SK-N-SH (cell line): ENCODE data around the gene IKZF5. TPM values are rescaled to one million over a fixed set of nuclear protein-coding genes. Genes with fewer than 3 reads are reported as not detected.

Experiments used
- CTCF ChIA-PET: fragments of 300-600, 350-600 bp; formaldehyde crosslinking; extraction: SDS; loops from one replicate; lab custom pipeline; 2021; lab: Yijun Ruan, JAX
- POLR2A ChIA-PET: fragments of 350-600 bp; sonication (Branson Sonifier 250); formaldehyde crosslinking; extraction: SDS; loops from one replicate; lab custom pipeline; 2020; ENCODE audit warnings: antibody characterized with exemption, inconsistent platforms; lab: Yijun Ruan, JAX
- DNase-seq: peaks from one replicate; pipeline ENCODE4 v3.0.0; 2012
- H2AFZ ChIP-seq: fragments of 200-600 bp; sonication (generic); 2 replicates; pipeline ENCODE4 v1.8.1; 2016; ENCODE audit warnings: antibody characterized with exemption, mild to moderate bottlenecking, low read depth
- H3F3A ChIP-seq: fragments of 200-600 bp; sonication (generic); replicated peaks from 2 replicates; pipeline ENCODE3; 2016; ENCODE audit warnings: antibody characterized with exemption, mild to moderate bottlenecking; ENCODE audit not compliant: insufficient read depth
- H3K27ac ChIP-seq, 2 experiments: fragments of 200-500 bp in 1 of 2; fragments of 200-600 bp in 1 of 2; sonication (Bioruptor generic) in 1 of 2; sonication (generic), shearing (Covaris generic) in 1 of 2; 2 replicates each; pipeline versions ENCODE4 v1.5.1 to v1.6.1; 2014 to 2016; ENCODE audit warnings: low read depth in 2 of 2, inconsistent platforms in 1 of 2, low read length in 1 of 2, mild to moderate bottlenecking in 1 of 2, mixed read lengths in 1 of 2
- H3K27me3 ChIP-seq: fragments of 200-600 bp; sonication (generic), shearing (Covaris generic); 2 replicates; pipeline ENCODE4 v1.6.1; 2016; ENCODE audit warnings: mixed run types; ENCODE audit not compliant: insufficient read depth
- H3K36me3 ChIP-seq, 2 experiments: fragments of 200-500 bp in 1 of 2; fragments of 200-600 bp in 1 of 2; sonication (Bioruptor generic) in 1 of 2; sonication (generic) in 1 of 2; replicated peaks in 1 of 2; 2 replicates each; pipeline versions ENCODE3 to v1.5.1; 2014 to 2016; ENCODE audit warnings: low read length in 1 of 2, mild to moderate bottlenecking in 1 of 2; ENCODE audit not compliant: insufficient read depth in 2 of 2, control insufficient read depth in 1 of 2
- H3K4me1 ChIP-seq, 2 experiments: fragments of 200-500 bp in 1 of 2; fragments of 200-600 bp in 1 of 2; sonication (Bioruptor generic) in 1 of 2; sonication (generic), shearing (Covaris generic) in 1 of 2; 2 replicates each; pipeline versions ENCODE4 v1.5.1 to v1.6.1; 2014 to 2016; ENCODE audit warnings: low read depth in 1 of 2, low read length in 1 of 2, mixed run types in 1 of 2; ENCODE audit not compliant: insufficient read depth in 2 of 2, control insufficient read depth in 1 of 2
- H3K4me2 ChIP-seq: fragments of 200-600 bp; sonication (generic), shearing (Covaris generic); 2 replicates; pipeline ENCODE4 v1.6.1; 2017; ENCODE audit warnings: mixed run types
- H3K4me3 ChIP-seq, 2 experiments: fragments of 200-500 bp in 1 of 2; fragments of 200-600 bp in 1 of 2; sonication (Bioruptor generic) in 1 of 2; sonication (generic), shearing (Covaris generic) in 1 of 2; 2 replicates each; pipeline versions ENCODE4 v1.5.1 to v1.8.1; 2014 to 2016; ENCODE audit warnings: low read depth in 2 of 2, inconsistent platforms in 1 of 2, low read length in 1 of 2, mild to moderate bottlenecking in 1 of 2, mixed read lengths in 1 of 2, moderate library complexity in 1 of 2
- H3K79me2 ChIP-seq: fragments of 200-600 bp; sonication (generic); 2 replicates; pipeline ENCODE4 v1.8.1; 2017; ENCODE audit warnings: mild to moderate bottlenecking; ENCODE audit not compliant: insufficient read depth
- H3K9ac ChIP-seq: fragments of 200-600 bp; sonication (generic); 2 replicates; pipeline ENCODE4 v1.6.1; 2017; ENCODE audit warnings: mixed run types
- H3K9me2 ChIP-seq: fragments of 200-600 bp; sonication (generic); 2 replicates; pipeline ENCODE4 v1.6.1; 2017; ENCODE audit warnings: mixed run types
- H3K9me3 ChIP-seq: fragments of 200-600 bp; sonication (generic); 2 replicates; pipeline ENCODE4 v1.6.1; 2017; ENCODE audit warnings: mixed run types, mild to moderate bottlenecking, moderate library complexity
- H4K20me1 ChIP-seq: fragments of 200-600 bp; sonication (generic); 2 replicates; pipeline ENCODE4 v1.6.1; 2017; ENCODE audit warnings: mild to moderate bottlenecking, mixed run types; ENCODE audit not compliant: insufficient read depth
- EZH2phosphoT487 ChIP-seq: fragments of 200-600 bp; sonication (generic); IDR thresholded peaks from 2 replicates; pipeline ENCODE4 v1.6.1; 2017; ENCODE audit warnings: low read depth, mixed run types, mild to moderate bottlenecking, antibody characterized with exemption, moderate library complexity, borderline replicate concordance
- MXI1 ChIP-seq: IDR thresholded peaks from 2 replicates; pipeline ENCODE4 v1.6.1; 2012; ENCODE audit warnings: mild to moderate bottlenecking, low read depth, low read length, improper control_type of control experiment
- POLR2AphosphoS5 ChIP-seq: IDR thresholded peaks from 2 replicates; pipeline ENCODE4 v1.6.1; 2012; ENCODE audit warnings: low read depth, low read length
- RCOR1 ChIP-seq: fragments of 150-350 bp; IDR thresholded peaks from 2 replicates; pipeline ENCODE4 v1.6.1; 2017; ENCODE audit warnings: antibody characterized with exemption, low read length
- RFX5 ChIP-seq: IDR thresholded peaks from 2 replicates; pipeline ENCODE4 v1.6.1; 2012; ENCODE audit warnings: mild to moderate bottlenecking, improper control_type of control experiment, low read length
- RXRA ChIP-seq: IDR thresholded peaks from 2 replicates; pipeline ENCODE4 v1.4.0; 2012; ENCODE audit warnings: low read depth, mild to moderate bottlenecking, borderline replicate concordance
- SIN3A ChIP-seq: IDR thresholded peaks from 2 replicates; pipeline ENCODE4 v1.6.1; 2012; ENCODE audit warnings: low read depth, mild to moderate bottlenecking, low read length, moderate library complexity, borderline replicate concordance
- TEAD4 ChIP-seq: IDR thresholded peaks from 2 replicates; pipeline ENCODE4 v1.4.0; 2012; ENCODE audit warnings: mild to moderate bottlenecking, borderline replicate concordance; ENCODE audit not compliant: insufficient read depth
- WGBS: methylation state at CpG from one replicate; pipeline ENCODE4 v1.1.6; 2017; ENCODE audit warnings: low lambda C conversion rate; 5-methylcytosine and 5-hydroxymethylcytosine counted together
- polyA plus RNA-seq, 3 experiments: library from polyadenylated mRNA; depleted of rRNA; stranded (reverse); fragments of >200 nt; gene quantifications; 2 replicates each; pipeline ENCODE4 v1.2.3, GENCODE V29; 2012
- TF ChIP-seq, protein P1 (sequence below): IDR thresholded peaks from 2 replicates; pipeline ENCODE4 v1.4.0; 2012; ENCODE audit warnings: low read depth, borderline replicate concordance
- TF ChIP-seq, protein P2 (sequence below): fragments of 150-350 bp; IDR thresholded peaks from 2 replicates; pipeline ENCODE4 v1.6.1; 2017; ENCODE audit warnings: antibody characterized with exemption, low read length, low read depth, borderline replicate concordance
- TF ChIP-seq, protein P3 (sequence below): IDR thresholded peaks from 2 replicates; pipeline ENCODE4 v1.4.0; 2012; ENCODE audit warnings: low read depth
- TF ChIP-seq, protein P4 (sequence below): IDR thresholded peaks from 2 replicates; pipeline ENCODE4 v1.4.0; 2012; ENCODE audit warnings: low read depth, borderline replicate concordance

Gene IKZF5
- polyA plus RNA-seq, 1 of the 3 experiments (the other 2 are of a cell fraction), result 2.9 TPM

DNA sequence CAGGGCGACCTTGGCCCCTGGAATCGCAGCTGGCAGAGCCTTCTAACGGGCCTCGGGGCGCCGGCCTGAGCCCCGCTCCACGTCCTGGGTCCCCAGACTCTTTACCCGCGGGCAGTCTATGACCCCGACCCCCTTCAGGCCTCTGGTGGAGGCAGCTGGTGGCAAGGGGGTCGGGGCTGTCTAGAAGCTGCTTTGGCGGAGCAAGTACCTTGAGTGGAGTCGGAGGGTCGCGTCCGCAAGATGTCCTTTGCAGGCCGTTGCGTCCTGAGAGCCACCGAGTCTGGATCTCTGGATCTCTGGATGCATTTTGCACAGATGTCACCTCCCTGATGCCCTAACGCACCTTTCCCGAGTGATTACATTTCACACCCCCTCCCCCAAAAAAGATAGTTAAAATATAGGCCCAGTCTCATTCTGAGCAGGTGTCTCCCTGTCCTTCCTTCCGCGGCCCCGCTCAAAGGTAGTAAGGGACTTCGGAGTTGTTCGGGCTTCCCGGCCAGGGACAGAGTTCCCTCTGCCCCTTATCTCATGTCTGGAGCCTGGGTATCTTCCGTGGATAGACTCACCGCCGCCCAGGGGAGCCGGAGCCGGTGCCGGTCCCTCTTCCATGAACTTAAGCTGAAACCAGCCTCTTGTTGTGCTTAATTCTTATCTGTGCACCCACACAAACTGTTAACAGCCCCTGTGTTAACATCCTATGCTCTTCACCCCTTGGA is 668 bp upstream of the IKZF5 start (continued):
- TF ChIP-seq EZH2phosphoT487 (no peak), TEAD4 (no peak), POLR2AphosphoS5 (no peak), RXRA (no peak), RCOR1 (no peak)
- TF ChIP-seq, protein P1, sequence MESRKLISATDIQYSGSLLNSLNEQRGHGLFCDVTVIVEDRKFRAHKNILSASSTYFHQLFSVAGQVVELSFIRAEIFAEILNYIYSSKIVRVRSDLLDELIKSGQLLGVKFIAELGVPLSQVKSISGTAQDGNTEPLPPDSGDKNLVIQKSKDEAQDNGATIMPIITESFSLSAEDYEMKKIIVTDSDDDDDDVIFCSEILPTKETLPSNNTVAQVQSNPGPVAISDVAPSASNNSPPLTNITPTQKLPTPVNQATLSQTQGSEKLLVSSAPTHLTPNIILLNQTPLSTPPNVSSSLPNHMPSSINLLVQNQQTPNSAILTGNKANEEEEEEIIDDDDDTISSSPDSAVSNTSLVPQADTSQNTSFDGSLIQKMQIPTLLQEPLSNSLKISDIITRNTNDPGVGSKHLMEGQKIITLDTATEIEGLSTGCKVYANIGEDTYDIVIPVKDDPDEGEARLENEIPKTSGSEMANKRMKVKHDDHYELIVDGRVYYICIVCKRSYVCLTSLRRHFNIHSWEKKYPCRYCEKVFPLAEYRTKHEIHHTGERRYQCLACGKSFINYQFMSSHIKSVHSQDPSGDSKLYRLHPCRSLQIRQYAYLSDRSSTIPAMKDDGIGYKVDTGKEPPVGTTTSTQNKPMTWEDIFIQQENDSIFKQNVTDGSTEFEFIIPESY, result no peak
- TF ChIP-seq, protein P2, sequence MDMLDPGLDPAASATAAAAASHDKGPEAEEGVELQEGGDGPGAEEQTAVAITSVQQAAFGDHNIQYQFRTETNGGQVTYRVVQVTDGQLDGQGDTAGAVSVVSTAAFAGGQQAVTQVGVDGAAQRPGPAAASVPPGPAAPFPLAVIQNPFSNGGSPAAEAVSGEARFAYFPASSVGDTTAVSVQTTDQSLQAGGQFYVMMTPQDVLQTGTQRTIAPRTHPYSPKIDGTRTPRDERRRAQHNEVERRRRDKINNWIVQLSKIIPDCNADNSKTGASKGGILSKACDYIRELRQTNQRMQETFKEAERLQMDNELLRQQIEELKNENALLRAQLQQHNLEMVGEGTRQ, result no peak
- TF ChIP-seq, protein P3, sequence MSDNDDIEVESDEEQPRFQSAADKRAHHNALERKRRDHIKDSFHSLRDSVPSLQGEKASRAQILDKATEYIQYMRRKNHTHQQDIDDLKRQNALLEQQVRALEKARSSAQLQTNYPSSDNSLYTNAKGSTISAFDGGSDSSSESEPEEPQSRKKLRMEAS, result no peak
- TF ChIP-seq, all 33 proteins: peak for 0

DNA sequence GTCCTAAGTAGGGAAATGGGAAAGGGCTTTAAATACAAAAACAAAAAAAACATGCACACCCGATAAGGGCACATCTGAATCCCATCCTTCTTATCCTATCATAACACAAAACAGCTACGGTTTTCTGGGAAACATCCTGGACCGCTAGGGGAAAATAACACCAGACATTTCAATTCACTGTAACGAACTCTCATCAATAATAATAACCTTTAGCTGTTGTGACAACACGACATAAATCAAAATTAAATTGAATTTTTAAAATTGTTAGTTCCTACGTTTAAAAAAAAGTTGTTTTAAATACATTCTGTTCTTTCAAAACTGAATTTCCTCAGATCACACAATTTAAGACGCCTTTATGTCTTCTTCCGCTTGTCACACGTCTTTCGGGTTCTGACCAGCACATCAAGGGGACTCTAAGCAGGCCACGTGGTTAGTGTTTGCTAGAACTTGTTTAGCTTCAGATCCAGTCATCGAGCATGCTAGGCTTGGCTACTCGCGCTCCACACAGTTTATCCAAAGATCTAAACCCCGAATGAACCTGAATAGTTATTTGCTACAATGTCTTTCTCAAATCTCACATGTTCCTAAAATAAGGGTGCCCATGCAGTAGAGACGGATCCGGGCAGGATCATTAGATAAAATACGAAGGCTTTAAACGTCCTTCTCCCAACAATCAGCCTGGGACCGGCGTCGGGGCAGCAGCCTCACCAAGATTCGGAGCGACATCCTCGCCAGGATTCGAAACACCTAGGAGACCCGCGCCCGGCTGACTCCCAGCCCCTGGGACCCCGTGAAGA is 839 bp downstream of the IKZF5 start:
- Histone ChIP-seq H3K27ac (peak overlapping the region in 1 of 2 experiments; percentile 66; a peak in 2 of 4 replicates), H3K4me2 (peak overlapping the region; percentile 92), H3K9me2 (no peaks in the 10 kb centered on the region), H3K4me3 (peak overlapping the region; percentile 93 to 99), H3K4me1 (peaks cover 0 to 8% of the 10 kb centered on the region in 2 experiments; a peak in 2 of 4 replicates), H2AFZ (peak overlapping the region; percentile 94), H4K20me1 (peaks cover 4% of the 10 kb centered on the region; the same call in 1 of the 2 replicates), H3F3A (no peaks in the 10 kb centered on the region), H3K27me3 (no peaks in the 10 kb centered on the region), H3K36me3 (no peaks in the 10 kb centered on the region), H3K79me2 (peaks cover 58% of the 10 kb centered on the region)
- CTCF ChIA-PET, result interaction anchor here (0.8 to 1.9 kb wide), 6 partner anchors 8 to 39 kb away, joined by 3 to 9 read pairs (median 5); no protein-coding TSS in a partner anchor
- peak; percentile 46 for DNase-seq
- POLR2A ChIA-PET, result interaction anchor here (1.3 kb wide), 1 partner anchor 27 kb away, joined by 3 read pairs; the partner anchor contains the start of gene PSTK
- WGBS, result 2% methylated on average over 26 of the region's 30 CpGs
- TF ChIP-seq, protein P4, sequence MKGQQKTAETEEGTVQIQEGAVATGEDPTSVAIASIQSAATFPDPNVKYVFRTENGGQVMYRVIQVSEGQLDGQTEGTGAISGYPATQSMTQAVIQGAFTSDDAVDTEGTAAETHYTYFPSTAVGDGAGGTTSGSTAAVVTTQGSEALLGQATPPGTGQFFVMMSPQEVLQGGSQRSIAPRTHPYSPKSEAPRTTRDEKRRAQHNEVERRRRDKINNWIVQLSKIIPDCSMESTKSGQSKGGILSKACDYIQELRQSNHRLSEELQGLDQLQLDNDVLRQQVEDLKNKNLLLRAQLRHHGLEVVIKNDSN, result peak; percentile 16; the same call in 1 of the 2 replicates
- TF ChIP-seq, protein P3, result peak; percentile 77; the same call in 1 of the 2 replicates
- TF ChIP-seq MXI1 (peak; percentile 99), RFX5 (no peak), SIN3A (peak; percentile 13; the same call in 1 of the 2 replicates)
- TF ChIP-seq, all 33 proteins: peak for 4
- peak overlapping the region; percentile 91 for H3K9ac ChIP-seq
- H3K9me3 ChIP-seq, result no peaks in the 10 kb centered on the region
